Neural cell (in vitro differentiated cells): Measurements from ENCODE around the gene SMG6. TPM values are rescaled to one million over a fixed set of nuclear protein-coding genes. Genes with fewer than 3 reads are reported as not detected.

Experiments
- H2AFZ ChIP-seq: fragments of 200-600, 300-800 bp; sonication (generic), shearing (Covaris generic); 2 replicates; pipeline ENCODE4 v1.6.0; 2014; ENCODE audit warnings: low read depth, mild to moderate bottlenecking, antibody characterized with exemption, low read length, moderate library complexity
- H3F3A ChIP-seq: fragments of 200-600 bp; shearing (Covaris generic); 2 replicates; pipeline ENCODE4 v1.6.1; 2016; ENCODE audit warnings: mild to moderate bottlenecking, moderate library complexity, mixed read lengths, antibody characterized with exemption, low read length; ENCODE audit not compliant: insufficient read depth, poor library complexity, severe bottlenecking
- H3K27ac ChIP-seq: fragments of 200-600, 300-800 bp; sonication (generic), shearing (Covaris generic); 2 replicates; pipeline ENCODE4 v1.5.1; 2014; ENCODE audit warnings: mild to moderate bottlenecking, low read length, moderate library complexity
- H3K27me3 ChIP-seq: fragments of 300-800, 200-600 bp; sonication (generic), shearing (Covaris generic); 2 replicates; pipeline ENCODE4 v1.6.0; 2014; ENCODE audit warnings: mild to moderate bottlenecking, low read depth, low read length, moderate library complexity; ENCODE audit not compliant: insufficient read depth
- H3K36me3 ChIP-seq: fragments of 300-800, 200-600 bp; sonication (generic), shearing (Covaris generic); 2 replicates; pipeline ENCODE4 v1.5.1; 2014; ENCODE audit warnings: mild to moderate bottlenecking, antibody characterized with exemption, low read length, moderate library complexity; ENCODE audit not compliant: insufficient read depth
- H3K4me2 ChIP-seq: fragments of 300-800, 200-600 bp; sonication (generic), shearing (Covaris generic); 2 replicates; pipeline ENCODE4 v1.6.0; 2014; ENCODE audit warnings: mild to moderate bottlenecking, low read length
- H3K4me3 ChIP-seq: fragments of 300-800, 200-600 bp; sonication (generic), shearing (Covaris generic); 2 replicates; pipeline ENCODE4 v1.5.1; 2014; ENCODE audit warnings: mild to moderate bottlenecking, low read length, moderate library complexity
- H3K79me2 ChIP-seq: fragments of 200-600 bp; shearing (Covaris generic); replicated peaks from 2 replicates; pipeline ENCODE4 v1.6.0; 2014; ENCODE audit warnings: mild to moderate bottlenecking, low read length, moderate library complexity; ENCODE audit not compliant: insufficient read depth
- H3K9ac ChIP-seq: fragments of 300-800, 200-600 bp; sonication (generic), shearing (Covaris generic); 2 replicates; pipeline ENCODE4 v1.6.1; 2016; ENCODE audit warnings: mild to moderate bottlenecking, low read length, mixed read lengths
- H3K9me2 ChIP-seq: fragments of 200-600 bp; shearing (Covaris generic); 2 replicates; pipeline ENCODE4 v1.6.1; 2016; ENCODE audit warnings: mild to moderate bottlenecking, low read length, mixed read lengths; ENCODE audit not compliant: insufficient read depth
- H3K9me3 ChIP-seq: fragments of 200-600, 300-800 bp; sonication (generic), shearing (Covaris generic); 2 replicates; pipeline ENCODE4 v1.6.1; 2016; ENCODE audit warnings: mild to moderate bottlenecking, mixed run types, low read length, moderate library complexity, mixed read lengths
- H4K20me1 ChIP-seq: fragments of 200-600 bp; shearing (Covaris generic); 2 replicates; pipeline ENCODE4 v1.6.1; 2016; ENCODE audit warnings: mild to moderate bottlenecking, mixed run types; ENCODE audit not compliant: insufficient read depth
- EP300 ChIP-seq: fragments of 450-650 bp; conservative IDR thresholded peaks from 2 replicates; pipeline ENCODE4 v1.6.1; 2014; ENCODE audit warnings: antibody characterized with exemption, mild to moderate bottlenecking, moderate library complexity; ENCODE audit not compliant: poor library complexity, severe bottlenecking
- EZH2 ChIP-seq: fragments of 200-600, 300-800 bp; shearing (Covaris generic), sonication (generic); IDR thresholded peaks from 2 replicates; pipeline ENCODE4 v1.6.1; 2014; ENCODE audit warnings: antibody characterized with exemption, low read length, borderline replicate concordance, mild to moderate bottlenecking; ENCODE audit not compliant: insufficient read depth, poor library complexity, severe bottlenecking
- MXI1 ChIP-seq: fragments of 450-650 bp; conservative IDR thresholded peaks from 2 replicates; pipeline ENCODE4 v1.6.1; 2014; ENCODE audit warnings: antibody characterized with exemption, mild to moderate bottlenecking; ENCODE audit not compliant: poor library complexity, severe bottlenecking
- POLR2AphosphoS5 ChIP-seq: IDR thresholded peaks from 2 replicates; pipeline ENCODE4 v1.6.1; 2012
- RAD21 ChIP-seq: fragments of 450-650 bp; conservative IDR thresholded peaks from 2 replicates; pipeline ENCODE4 v1.6.1; 2014; ENCODE audit warnings: antibody characterized with exemption, mild to moderate bottlenecking, moderate library complexity
- REST ChIP-seq: IDR thresholded peaks from 2 replicates; pipeline ENCODE4 v1.6.1; 2012; ENCODE audit warnings: borderline replicate concordance
- SMC3 ChIP-seq: fragments of 450-650 bp; conservative IDR thresholded peaks from 2 replicates; pipeline ENCODE4 v1.6.1; 2014; ENCODE audit warnings: antibody characterized with exemption, mild to moderate bottlenecking, moderate library complexity; ENCODE audit not compliant: poor library complexity
- TAF1 ChIP-seq: IDR thresholded peaks from 2 replicates; pipeline ENCODE4 v1.6.1; 2012; ENCODE audit warnings: low read depth
- polyA plus RNA-seq: library from polyadenylated mRNA; depleted of rRNA; stranded (reverse); fragments of >200 nt; gene quantifications from 2 replicates; pipeline ENCODE4 v1.2.3, GENCODE V29; 2014
- TF ChIP-seq, protein P1 (sequence below): fragments of 450-650 bp; IDR thresholded peaks from 2 replicates; pipeline ENCODE4 v1.5.1; 2014; ENCODE audit warnings: antibody characterized with exemption, mild to moderate bottlenecking, moderate library complexity; ENCODE audit not compliant: poor library complexity, severe bottlenecking

Gene SMG6
- polyA plus RNA-seq, 1 donor from 2014 or later: 13.9 TPM

DNA sequence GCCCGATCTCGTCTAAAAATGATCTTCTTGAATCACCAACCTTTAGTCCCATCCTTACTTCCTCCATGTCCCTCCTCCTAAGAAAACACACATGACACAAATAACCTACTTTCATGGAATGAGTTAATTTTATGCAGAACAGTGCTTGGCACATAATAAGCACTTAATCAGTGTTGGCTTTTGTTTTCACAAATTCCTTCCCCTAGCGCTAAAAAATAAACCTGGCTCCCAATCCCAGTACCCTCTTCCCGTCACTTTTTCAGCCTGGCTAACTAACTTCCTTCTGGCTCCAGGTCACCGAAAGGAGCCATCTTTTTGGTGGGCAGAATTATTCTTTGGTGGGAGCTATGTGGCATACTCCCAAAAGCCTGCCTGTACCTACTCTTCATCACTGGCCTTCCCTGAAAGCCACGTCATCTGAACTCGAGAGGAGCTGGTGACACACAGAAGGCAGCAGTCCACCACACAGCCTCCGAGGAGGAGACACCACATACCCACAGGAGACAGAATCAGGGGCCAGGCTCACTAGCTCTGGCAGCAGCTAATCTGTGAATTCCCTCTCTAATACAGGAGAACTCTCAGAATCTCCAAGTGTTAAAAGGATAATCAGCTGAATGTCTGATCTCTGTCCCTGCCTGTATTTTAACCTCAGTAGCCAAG, 114.5 kb downstream of the SMG6 start:
- H3K9ac ChIP-seq: no peak overlapping the region
- no peaks in the 10 kb centered on the region for H3K9me2 ChIP-seq
- no peaks in the 10 kb centered on the region for H3K9me3 ChIP-seq
- H2AFZ ChIP-seq: no peak overlapping the region
- no peaks in the 10 kb centered on the region for H3K36me3 ChIP-seq
- no peaks in the 10 kb centered on the region for H3K27me3 ChIP-seq
- H3K79me2 ChIP-seq: no peaks in the 10 kb centered on the region
- no peak overlapping the region for H3K4me2 ChIP-seq
- H3K4me3 ChIP-seq: no peak overlapping the region
- TF ChIP-seq EZH2 (no peak), MXI1 (no peak), SMC3 (no peak), EP300 (no peak), TAF1 (no peak), REST (no peak), POLR2AphosphoS5 (no peak), RAD21 (no peak)
- TF ChIP-seq, protein P1, sequence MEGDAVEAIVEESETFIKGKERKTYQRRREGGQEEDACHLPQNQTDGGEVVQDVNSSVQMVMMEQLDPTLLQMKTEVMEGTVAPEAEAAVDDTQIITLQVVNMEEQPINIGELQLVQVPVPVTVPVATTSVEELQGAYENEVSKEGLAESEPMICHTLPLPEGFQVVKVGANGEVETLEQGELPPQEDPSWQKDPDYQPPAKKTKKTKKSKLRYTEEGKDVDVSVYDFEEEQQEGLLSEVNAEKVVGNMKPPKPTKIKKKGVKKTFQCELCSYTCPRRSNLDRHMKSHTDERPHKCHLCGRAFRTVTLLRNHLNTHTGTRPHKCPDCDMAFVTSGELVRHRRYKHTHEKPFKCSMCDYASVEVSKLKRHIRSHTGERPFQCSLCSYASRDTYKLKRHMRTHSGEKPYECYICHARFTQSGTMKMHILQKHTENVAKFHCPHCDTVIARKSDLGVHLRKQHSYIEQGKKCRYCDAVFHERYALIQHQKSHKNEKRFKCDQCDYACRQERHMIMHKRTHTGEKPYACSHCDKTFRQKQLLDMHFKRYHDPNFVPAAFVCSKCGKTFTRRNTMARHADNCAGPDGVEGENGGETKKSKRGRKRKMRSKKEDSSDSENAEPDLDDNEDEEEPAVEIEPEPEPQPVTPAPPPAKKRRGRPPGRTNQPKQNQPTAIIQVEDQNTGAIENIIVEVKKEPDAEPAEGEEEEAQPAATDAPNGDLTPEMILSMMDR: no peak
- H3F3A ChIP-seq: no peaks in the 10 kb centered on the region
- H3K27ac ChIP-seq: no peak overlapping the region
- no peaks in the 10 kb centered on the region for H4K20me1 ChIP-seq

DNA sequence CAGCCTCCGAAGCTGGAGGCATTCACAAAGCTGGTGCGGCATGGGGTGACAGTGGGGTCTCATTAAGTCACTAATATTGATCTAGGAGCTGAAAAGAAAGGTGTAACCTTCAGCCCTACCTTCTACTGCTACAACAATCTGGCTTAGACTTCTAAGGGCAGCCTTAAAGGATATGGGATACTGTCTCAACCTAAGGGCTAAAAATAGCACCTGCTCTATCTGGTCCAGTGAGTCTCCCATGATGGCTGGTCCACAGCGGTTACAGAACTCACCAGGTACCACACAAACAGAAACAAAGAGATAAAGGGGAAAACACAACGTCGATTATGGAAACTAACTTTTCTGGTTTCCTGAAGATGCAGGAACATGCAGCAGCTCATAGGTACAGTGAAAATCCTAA, 115.8 kb downstream of the SMG6 start:
- Histone ChIP-seq H3F3A (no peaks in the 10 kb centered on the region), H3K4me3 (no peak overlapping the region), H3K27ac (no peak overlapping the region), H3K79me2 (no peaks in the 10 kb centered on the region), H3K27me3 (no peaks in the 10 kb centered on the region), H4K20me1 (no peaks in the 10 kb centered on the region), H3K4me2 (no peak overlapping the region), H3K9me3 (no peaks in the 10 kb centered on the region), H2AFZ (no peak overlapping the region), H3K9me2 (no peaks in the 10 kb centered on the region), H3K36me3 (no peaks in the 10 kb centered on the region), H3K9ac (no peak overlapping the region)
- TF ChIP-seq MXI1 (no peak), TAF1 (no peak), SMC3 (no peak), RAD21 (no peak), REST (no peak), POLR2AphosphoS5 (no peak), EP300 (no peak), EZH2 (no peak)
- TF ChIP-seq, protein P1: no peak
